KMS-11 (cell line): ENCODE data around the gene TAS1R2.

Experiments
- H2AFZ ChIP-seq: fragments of 200-600 bp; sonication (generic); 2 replicates; pipeline ENCODE4 v1.6.1; 2016; ENCODE audit warnings: antibody characterized with exemption, mixed run types, low read depth
- H3K27ac ChIP-seq: fragments of 200-600 bp; sonication (generic); 2 replicates; pipeline ENCODE4 v1.6.1; 2016; ENCODE audit warnings: mild to moderate bottlenecking, mixed run types
- H3K27me3 ChIP-seq: fragments of 200-600 bp; sonication (generic); 2 replicates; pipeline ENCODE4 v1.6.1; 2017; ENCODE audit warnings: mild to moderate bottlenecking, low read depth, mixed run types, moderate library complexity; ENCODE audit not compliant: insufficient read depth
- H3K36me3 ChIP-seq: fragments of 200-600 bp; sonication (generic); 2 replicates; pipeline ENCODE4 v1.6.1; 2017; ENCODE audit warnings: mild to moderate bottlenecking, mixed run types; ENCODE audit not compliant: insufficient read depth
- H3K4me1 ChIP-seq: fragments of 200-600 bp; sonication (generic); 2 replicates; pipeline ENCODE4 v1.6.1; 2016; ENCODE audit warnings: mild to moderate bottlenecking, low read depth, mixed run types; ENCODE audit not compliant: poor library complexity, severe bottlenecking
- H3K4me2 ChIP-seq: fragments of 200-600 bp; sonication (generic); 2 replicates; pipeline ENCODE4 v1.7.0; 2016; ENCODE audit warnings: mild to moderate bottlenecking, mixed run types
- H3K4me3 ChIP-seq: fragments of 200-600 bp; sonication (generic); IDR thresholded peaks from 2 replicates; pipeline ENCODE4 v1.6.1; 2017; ENCODE audit warnings: low read depth, low read length, mixed read lengths; ENCODE audit not compliant: insufficient read depth
- H3K79me2 ChIP-seq: fragments of 200-600 bp; sonication (generic); 2 replicates; pipeline ENCODE4 v1.6.1; 2016; ENCODE audit warnings: low read depth, mixed run types; ENCODE audit not compliant: insufficient read depth
- H3K9ac ChIP-seq: fragments of 200-600 bp; sonication (generic); 2 replicates; pipeline ENCODE4 v1.6.1; 2016; ENCODE audit warnings: mild to moderate bottlenecking, mixed run types
- H4K20me1 ChIP-seq: fragments of 200-600 bp; sonication (generic); 2 replicates; pipeline ENCODE4 v1.6.1; 2016; ENCODE audit warnings: mild to moderate bottlenecking, mixed run types; ENCODE audit not compliant: insufficient read depth
- TF ChIP-seq, protein P1 (sequence below): fragments of 200-600 bp; sonication (generic); conservative IDR thresholded peaks from 2 replicates; pipeline ENCODE4 v1.6.1; 2017; ENCODE audit warnings: low read depth, mild to moderate bottlenecking, antibody characterized with exemption, low read length, moderate library complexity, mixed read lengths

TAS1R2 gene

GRCh38 chr1:18812453-18812939, 47.0 kb downstream of the TAS1R2 start:
- no peaks in the 10 kb centered on the region for H4K20me1 ChIP-seq

GRCh38 chr1:18811733-18812452, 47.6 kb downstream of the TAS1R2 start:
- Histone ChIP-seq H3K27ac (no peak overlapping the region), H4K20me1 (no peaks in the 10 kb centered on the region), H3K79me2 (no peaks in the 10 kb centered on the region), H3K4me1 (no peaks in the 10 kb centered on the region), H3K4me2 (no peak overlapping the region), H3K9ac (no peak overlapping the region), H3K27me3 (peaks cover 4% of the 10 kb centered on the region; the same call in 1 of the 2 replicates), H3K4me3 (no peak overlapping the region), H2AFZ (no peak overlapping the region), H3K36me3 (no peaks in the 10 kb centered on the region)
- TF ChIP-seq, protein P1, sequence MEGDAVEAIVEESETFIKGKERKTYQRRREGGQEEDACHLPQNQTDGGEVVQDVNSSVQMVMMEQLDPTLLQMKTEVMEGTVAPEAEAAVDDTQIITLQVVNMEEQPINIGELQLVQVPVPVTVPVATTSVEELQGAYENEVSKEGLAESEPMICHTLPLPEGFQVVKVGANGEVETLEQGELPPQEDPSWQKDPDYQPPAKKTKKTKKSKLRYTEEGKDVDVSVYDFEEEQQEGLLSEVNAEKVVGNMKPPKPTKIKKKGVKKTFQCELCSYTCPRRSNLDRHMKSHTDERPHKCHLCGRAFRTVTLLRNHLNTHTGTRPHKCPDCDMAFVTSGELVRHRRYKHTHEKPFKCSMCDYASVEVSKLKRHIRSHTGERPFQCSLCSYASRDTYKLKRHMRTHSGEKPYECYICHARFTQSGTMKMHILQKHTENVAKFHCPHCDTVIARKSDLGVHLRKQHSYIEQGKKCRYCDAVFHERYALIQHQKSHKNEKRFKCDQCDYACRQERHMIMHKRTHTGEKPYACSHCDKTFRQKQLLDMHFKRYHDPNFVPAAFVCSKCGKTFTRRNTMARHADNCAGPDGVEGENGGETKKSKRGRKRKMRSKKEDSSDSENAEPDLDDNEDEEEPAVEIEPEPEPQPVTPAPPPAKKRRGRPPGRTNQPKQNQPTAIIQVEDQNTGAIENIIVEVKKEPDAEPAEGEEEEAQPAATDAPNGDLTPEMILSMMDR = no peak

More at GRCh38 chr1:18812453-18812939, 47.0 kb downstream of the TAS1R2 start:
- Histone ChIP-seq H3K4me1 (no peaks in the 10 kb centered on the region), H3K9ac (no peak overlapping the region), H3K27me3 (peaks cover 9% of the 10 kb centered on the region; the same call in 1 of the 2 replicates), H3K36me3 (no peaks in the 10 kb centered on the region), H3K27ac (no peak overlapping the region), H3K4me2 (no peak overlapping the region), H3K4me3 (no peak overlapping the region), H3K79me2 (no peaks in the 10 kb centered on the region), H2AFZ (no peak overlapping the region)
- TF ChIP-seq, protein P1 = no peak

DNA sequence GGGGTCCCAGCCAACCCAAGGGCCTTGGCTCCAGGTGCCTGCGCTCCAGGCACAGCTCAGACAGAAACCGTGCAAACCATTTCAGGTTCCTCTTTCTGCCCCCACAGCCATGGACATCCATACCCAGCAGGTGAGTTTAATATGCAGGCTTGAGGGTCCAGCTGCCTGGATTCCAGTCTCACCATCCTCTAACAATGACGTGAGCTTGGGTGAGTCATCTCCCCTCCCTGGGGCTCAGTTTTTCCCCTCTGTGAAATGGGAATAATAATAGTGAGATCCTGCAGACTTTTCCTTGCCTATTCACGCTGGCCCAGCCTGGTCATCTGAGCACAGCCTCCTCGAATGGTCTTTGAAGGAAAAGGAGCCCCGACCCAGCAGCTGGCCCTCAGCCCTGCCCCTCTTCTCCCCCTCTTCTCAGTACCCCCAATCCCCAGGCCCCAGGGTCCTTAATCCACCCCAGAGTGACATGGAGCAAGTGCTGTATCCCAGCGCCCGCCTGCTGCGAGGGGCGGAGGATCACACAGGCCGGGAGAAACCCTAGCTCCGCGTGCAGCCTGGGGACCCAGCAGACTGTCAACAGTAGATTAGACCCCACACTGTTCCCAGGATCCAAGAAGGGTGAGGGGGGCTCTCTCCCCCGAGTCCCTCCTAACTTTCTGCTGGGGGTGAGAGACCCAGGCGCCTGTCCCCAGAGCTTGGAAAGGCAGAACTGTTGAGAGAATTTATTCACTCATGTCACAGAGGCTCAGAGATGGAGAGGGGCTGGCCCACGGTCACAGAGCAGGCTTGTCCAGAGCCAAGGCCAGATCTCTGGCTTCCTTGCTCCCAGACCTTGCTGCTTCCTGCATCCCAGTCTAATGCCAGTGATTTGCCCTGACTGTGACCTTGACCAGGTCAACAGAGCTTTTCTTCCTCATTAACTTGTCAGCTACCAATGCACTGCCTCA, 49.2 kb downstream of the TAS1R2 start:
- no peaks in the 10 kb centered on the region for H3K79me2 ChIP-seq
- no peaks in the 10 kb centered on the region for H3K36me3 ChIP-seq
- TF ChIP-seq, protein P1 = no peak
- no peak overlapping the region for H3K27ac ChIP-seq
- no peak overlapping the region for H3K9ac ChIP-seq
- no peak overlapping the region for H2AFZ ChIP-seq
- H4K20me1 ChIP-seq = no peaks in the 10 kb centered on the region
- no peak overlapping the region for H3K4me2 ChIP-seq
- H3K4me3 ChIP-seq = no peak overlapping the region
- no peaks in the 10 kb centered on the region; the same call in 1 of the 2 replicates for H3K27me3 ChIP-seq
- H3K4me1 ChIP-seq = no peaks in the 10 kb centered on the region

- Histone ChIP-seq H3K27me3 (peaks cover 4% of the 10 kb centered on the region; the same call in 1 of the 2 replicates), H3K9ac (no peak overlapping the region), H3K79me2 (no peaks in the 10 kb centered on the region), H3K4me1 (no peaks in the 10 kb centered on the region), H3K36me3 (no peaks in the 10 kb centered on the region), H3K4me3 (no peak overlapping the region), H3K27ac (no peak overlapping the region), H2AFZ (no peak overlapping the region), H3K4me2 (no peak overlapping the region), H4K20me1 (no peaks in the 10 kb centered on the region)
- TF ChIP-seq, protein P1 = no peak
These were observed 50.9 kb downstream of the TAS1R2 start for GRCh38 chr1:18808550-18808949.
